Gastrocnemius medialis (tissue), 4 donors: ENCODE measurements around the gene CEP104. TPM values are rescaled to one million over a fixed set of nuclear protein-coding genes. Genes with fewer than 3 reads are reported as not detected.

Experiments
- ATAC-seq, 2 donors: fragments of 150-250 bp; one replicate each; pipeline ENCODE4 v1.9.1; 2016
- DNase-seq, 2 donors: peaks; one replicate each; pipeline ENCODE4 v3.0.0-alpha.2; 2019
- H3K27ac ChIP-seq, 4 donors: fragments of 200-600 bp; sonication (generic); 1 replicate in 1 of 4; 2 replicates in 3 of 4; pipeline ENCODE4 v1.5.1; 2016 to 2018; ENCODE audit warnings: mild to moderate bottlenecking in 2 of 4, moderate library complexity in 1 of 4
- H3K27me3 ChIP-seq, 3 donors: fragments of 200-600 bp; sonication (generic) in 2 of 3; 1 replicate in 1 of 3; 2 replicates in 2 of 3; pipeline versions ENCODE4 v1.5.1 to v1.6.0; 2016 to 2019; ENCODE audit warnings: mild to moderate bottlenecking in 1 of 3, moderate library complexity in 1 of 3
- H3K36me3 ChIP-seq, 2 donors: fragments of 200-600 bp; sonication (generic) in 1 of 2; one replicate each; pipeline ENCODE4 v1.5.1; 2017 to 2018
- H3K4me1 ChIP-seq, 2 donors: fragments of 200-600 bp; sonication (generic) in 1 of 2; one replicate each; pipeline ENCODE4 v1.5.1; 2016 to 2017; ENCODE audit warnings: mild to moderate bottlenecking in 2 of 2
- H3K4me3 ChIP-seq, 4 donors: fragments of 200-600 bp; sonication (generic) in 3 of 4; 1 replicate in 1 of 4; 2 replicates in 3 of 4; pipeline ENCODE4 v1.5.1; 2016 to 2019; ENCODE audit warnings: mild to moderate bottlenecking in 2 of 4
- H3K9me3 ChIP-seq, 3 donors: fragments of 200-600 bp; sonication (generic) in 2 of 3; 1 replicate in 1 of 3; 2 replicates in 2 of 3; pipeline ENCODE4 v1.5.1; 2016 to 2019
- CTCF ChIP-seq, 5 experiments: fragments of 450-650 bp in 3 of 5; fragments of 200-600 bp in 2 of 5; sonication (generic) in 2 of 5; IDR thresholded peaks in 4 of 5; conservative IDR thresholded peaks in 1 of 5; 1 replicate in 4 of 5; 2 replicates in 1 of 5; pipeline ENCODE4 v1.5.1; 2016 to 2019; ENCODE audit warnings: antibody characterized with exemption in 5 of 5, mild to moderate bottlenecking in 3 of 5, moderate library complexity in 3 of 5
- POLR2A ChIP-seq, 2 donors: fragments of 450-650 bp; IDR thresholded peaks; one replicate each; pipeline ENCODE4 v1.6.1; 2017; ENCODE audit warnings: antibody characterized with exemption in 2 of 2, mild to moderate bottlenecking in 2 of 2, moderate library complexity in 2 of 2
- in situ Hi-C, 4 donors: fragments of 200-750 bp; cut with MboI; loops; one replicate each; pipeline versions ENCODE4 v1.15.0 to v1.8.0; 2017; ENCODE audit warnings: low sequenced_read_pairs in 4 of 4
- intact Hi-C: fragments of 100-400 bp; cut with DNase I; formaldehyde crosslinking; loops from one replicate; pipeline ENCODE4 v1.15.1; 2023; ENCODE audit warnings: low total_unique reads
- total RNA-seq, 4 donors: library from RNA; depleted of rRNA; stranded (reverse); fragments of >200 nt; gene quantifications; one replicate each; pipeline versions ENCODE4 v1.1.0 to v1.2.3, GENCODE V29; 2016

The CEP104 gene
- total RNA-seq, 4 donors from 2014 or later = 16.6 to 39.0 (median 21.9) TPM

GRCh38 chr1:3799976-3800685 lies 56.9 kb downstream of the CEP104 start:
- Histone ChIP-seq H3K36me3 (no peaks in the 10 kb centered on the region), H3K9me3 (no peaks in the 10 kb centered on the region), H3K27me3 (peaks cover 0 to 8% (median 0%) of the 10 kb centered on the region in 3 donors), H3K4me3 (no peak overlapping the region), H3K4me1 (peaks cover 6 to 11% of the 10 kb centered on the region in 2 donors), H3K27ac (no peak overlapping the region)
- no peak for DNase-seq
- ATAC-seq = no peak
- intact Hi-C loops = loop anchor here (5.0 to 10.0 kb wide), 2 partner anchors 57 to 305 kb away; partner anchors contain the start of genes CEP104 and DFFB
- no peak for TF ChIP-seq POLR2A (IDR thresholded peaks at IDR 0.05)
- no peak for TF ChIP-seq CTCF (IDR thresholded peaks at IDR 0.05 in 4 of 5, conservative IDR thresholded peaks at IDR 0.05 in 1 of 5)
- in situ Hi-C loops = loop anchor here in 1 of 4 donors (25.0 kb wide), 2 partner anchors 87 to 88 kb away; no protein-coding TSS in a partner anchor

GRCh38 chr1:3796215-3797061 lies 60.6 kb downstream of the CEP104 start, which contains the start of gene LRRC47:
TSS of gene LRRC47 (minus strand) at chr1:3796498. CDS start at chr1:3796476, 22 bp downstream.
- intact Hi-C loops = loop anchor here (1.0 to 10.0 kb wide), 4 partner anchors 49 to 302 kb away; partner anchors contain the start of genes C1orf174, CEP104 and DFFB
- peak within 1 kb of the TSS; percentile 72 to 92 (median 86) for H3K4me3 ChIP-seq
- in situ Hi-C loops = loop anchor here in 1 of 4 donors (25.0 kb wide), 1 partner anchor 91 kb away; no protein-coding TSS in a partner anchor
- peaks cover 30 to 31% of the 10 kb centered on the region in 2 donors for H3K4me1 ChIP-seq
- H3K27ac ChIP-seq = peak within 1 kb of the TSS; percentile 74 to 92 (median 84)
- H3K36me3 ChIP-seq = no peaks in the 10 kb centered on the region
- peak; percentile 90 to 93 for DNase-seq
- H3K9me3 ChIP-seq = no peaks in the 10 kb centered on the region
- no peaks in the 10 kb centered on the region for H3K27me3 ChIP-seq
- ATAC-seq = peak; percentile 95 to 96
- TF ChIP-seq POLR2A (IDR thresholded peaks at IDR 0.05) (peak; percentile 58 to 84), CTCF (IDR thresholded peaks at IDR 0.05 in 4 of 5, conservative IDR thresholded peaks at IDR 0.05 in 1 of 5) (peak in 3 of 5 experiments; percentile 19 to 36 (median 24))

- DNase-seq (no peak), ATAC-seq (no peak)
- Histone ChIP-seq H3K27me3 (no peaks in the 10 kb centered on the region), H3K9me3 (no peaks in the 10 kb centered on the region), H3K27ac (peak overlapping the region; percentile 74 to 92 (median 84)), H3K4me3 (peak overlapping the region; percentile 72 to 92 (median 86)), H3K4me1 (peaks cover 30 to 31% of the 10 kb centered on the region in 2 donors), H3K36me3 (no peaks in the 10 kb centered on the region)
- intact Hi-C loops = loop anchor here (1.0 to 10.0 kb wide), 4 partner anchors 48 to 301 kb away; partner anchors contain the start of genes C1orf174, CEP104 and DFFB
- TF ChIP-seq POLR2A (IDR thresholded peaks at IDR 0.05) = no peak
- in situ Hi-C loops = loop anchor here in 1 of 4 donors (25.0 kb wide), 1 partner anchor 92 kb away; no protein-coding TSS in a partner anchor
Observed at GRCh38 chr1:3795453-3796214, 61.4 kb downstream of the CEP104 start.

- intact Hi-C loops (loop anchor here (10.0 kb wide), 1 partner anchor 296 kb away; no protein-coding TSS in a partner anchor), in situ Hi-C loops (loop anchor here in 1 of 4 donors (25.0 kb wide), 1 partner anchor 96 kb away; no protein-coding TSS in a partner anchor)
- Histone ChIP-seq H3K4me1 (peaks cover 25 to 43% of the 10 kb centered on the region in 2 donors), H3K27ac (peak overlapping the region in 1 of 4 donors; percentile 6), H3K4me3 (no peak overlapping the region), H3K9me3 (no peaks in the 10 kb centered on the region), H3K27me3 (no peaks in the 10 kb centered on the region), H3K36me3 (peaks cover 0 to 16% of the 10 kb centered on the region in 2 donors)
- ATAC-seq (no peak), DNase-seq (no peak)
- TF ChIP-seq CTCF (IDR thresholded peaks at IDR 0.05 in 4 of 5, conservative IDR thresholded peaks at IDR 0.05 in 1 of 5) (no peak), POLR2A (IDR thresholded peaks at IDR 0.05) (no peak)
Observed at GRCh38 chr1:3790952-3791351, 66.1 kb downstream of the CEP104 start.
